ENCODE measurements around the gene ADAMTS14. TPM values are rescaled to one million over a fixed set of nuclear protein-coding genes. Genes with fewer than 3 reads are reported as not detected.

Gene ADAMTS14
- total RNA-seq, 4 donors from 2014 or later = 4.2 to 12.1 (median 7.4) TPM

- no peak for DNase-seq (ENCODE audit: low spot score in 2 of 2)
- no peak for TF ChIP-seq POLR2A (IDR thresholded peaks at IDR 0.05)
- no peak for TF ChIP-seq EP300 (IDR thresholded peaks at IDR 0.05)
- TF ChIP-seq, protein P1, sequence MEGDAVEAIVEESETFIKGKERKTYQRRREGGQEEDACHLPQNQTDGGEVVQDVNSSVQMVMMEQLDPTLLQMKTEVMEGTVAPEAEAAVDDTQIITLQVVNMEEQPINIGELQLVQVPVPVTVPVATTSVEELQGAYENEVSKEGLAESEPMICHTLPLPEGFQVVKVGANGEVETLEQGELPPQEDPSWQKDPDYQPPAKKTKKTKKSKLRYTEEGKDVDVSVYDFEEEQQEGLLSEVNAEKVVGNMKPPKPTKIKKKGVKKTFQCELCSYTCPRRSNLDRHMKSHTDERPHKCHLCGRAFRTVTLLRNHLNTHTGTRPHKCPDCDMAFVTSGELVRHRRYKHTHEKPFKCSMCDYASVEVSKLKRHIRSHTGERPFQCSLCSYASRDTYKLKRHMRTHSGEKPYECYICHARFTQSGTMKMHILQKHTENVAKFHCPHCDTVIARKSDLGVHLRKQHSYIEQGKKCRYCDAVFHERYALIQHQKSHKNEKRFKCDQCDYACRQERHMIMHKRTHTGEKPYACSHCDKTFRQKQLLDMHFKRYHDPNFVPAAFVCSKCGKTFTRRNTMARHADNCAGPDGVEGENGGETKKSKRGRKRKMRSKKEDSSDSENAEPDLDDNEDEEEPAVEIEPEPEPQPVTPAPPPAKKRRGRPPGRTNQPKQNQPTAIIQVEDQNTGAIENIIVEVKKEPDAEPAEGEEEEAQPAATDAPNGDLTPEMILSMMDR (IDR thresholded peaks at IDR 0.05) = no peak
- H3K27me3 ChIP-seq = no peaks in the 10 kb centered on the region
- H3K4me3 ChIP-seq = no peak overlapping the region
- no peaks in the 10 kb centered on the region for H3K36me3 ChIP-seq
- no peaks in the 10 kb centered on the region for H3K9me3 ChIP-seq
- no peak overlapping the region for H3K27ac ChIP-seq
- no peaks in the 10 kb centered on the region for H3K4me1 ChIP-seq
- 82 to 87% methylated on average over 3 of the region's 3 CpGs for WGBS, 2 donors
Observed at GRCh38 chr10:70807556-70807955, 135.2 kb downstream of the ADAMTS14 start.

GRCh38 chr10:70809011-70809611, 136.8 kb downstream of the ADAMTS14 start:
- H3K4me3 ChIP-seq = no peak overlapping the region
- no peaks in the 10 kb centered on the region for H3K4me1 ChIP-seq
- no peak overlapping the region for H3K27ac ChIP-seq
- no peaks in the 10 kb centered on the region for H3K27me3 ChIP-seq
- WGBS, 2 donors = 74 to 85% methylated on average over 6 of the region's 6 CpGs
- no peaks in the 10 kb centered on the region for H3K36me3 ChIP-seq
- TF ChIP-seq, protein P1 (IDR thresholded peaks at IDR 0.05) = no peak
- TF ChIP-seq EP300 (IDR thresholded peaks at IDR 0.05) (no peak), POLR2A (IDR thresholded peaks at IDR 0.05) (no peak)
- DNase-seq (ENCODE audit: low spot score in 2 of 2) = no peak
- H3K9me3 ChIP-seq = no peaks in the 10 kb centered on the region

GRCh38 chr10:70809726-70810125, 137.4 kb downstream of the ADAMTS14 start:
- no peak for DNase-seq (ENCODE audit: low spot score in 2 of 2)
- TF ChIP-seq EP300 (IDR thresholded peaks at IDR 0.05) (no peak), POLR2A (IDR thresholded peaks at IDR 0.05) (no peak)
- TF ChIP-seq, protein P1 (IDR thresholded peaks at IDR 0.05) = no peak
- Histone ChIP-seq H3K27me3 (no peaks in the 10 kb centered on the region), H3K4me3 (no peak overlapping the region), H3K36me3 (no peaks in the 10 kb centered on the region), H3K4me1 (no peaks in the 10 kb centered on the region), H3K27ac (no peak overlapping the region), H3K9me3 (no peaks in the 10 kb centered on the region)
- 27 to 63% methylated on average over 2 of the region's 2 CpGs for WGBS, 2 donors

DNA sequence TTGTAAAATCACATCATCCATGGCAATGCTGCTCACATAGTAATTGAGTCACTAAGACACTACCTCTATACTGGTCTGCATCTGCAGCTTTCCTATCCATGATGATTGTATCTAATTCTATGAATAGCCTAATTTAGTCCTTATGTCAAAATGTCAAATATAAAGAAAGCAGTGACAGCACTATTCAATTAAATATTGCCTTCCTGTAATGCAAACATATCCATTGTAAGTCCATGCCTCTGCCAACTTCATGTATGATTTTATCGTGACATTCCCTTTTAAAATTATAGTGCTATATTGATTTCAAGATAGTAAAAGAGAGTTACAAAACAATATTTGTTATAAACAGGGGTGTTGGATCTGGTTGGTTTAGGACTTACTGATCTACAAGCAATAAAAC, 138.7 kb downstream of the ADAMTS14 start:
- no peaks in the 10 kb centered on the region for H3K27me3 ChIP-seq
- no peak for DNase-seq (ENCODE audit: low spot score in 2 of 2)
- H3K4me1 ChIP-seq = peaks cover 0 to 6% (median 0%) of the 10 kb centered on the region in 4 donors
- TF ChIP-seq, protein P1 (IDR thresholded peaks at IDR 0.05) = no peak
- TF ChIP-seq POLR2A (IDR thresholded peaks at IDR 0.05) = no peak
- no peak for TF ChIP-seq EP300 (IDR thresholded peaks at IDR 0.05)
- 2 to 32% methylated on average over 1 of the region's 1 CpG for WGBS, 2 donors
- H3K36me3 ChIP-seq = no peaks in the 10 kb centered on the region
- no peak overlapping the region for H3K4me3 ChIP-seq
- no peak overlapping the region for H3K27ac ChIP-seq
- H3K9me3 ChIP-seq = no peaks in the 10 kb centered on the region

- Histone ChIP-seq H3K36me3 (no peaks in the 10 kb centered on the region), H3K27me3 (no peaks in the 10 kb centered on the region), H3K9me3 (no peaks in the 10 kb centered on the region), H3K4me1 (peaks cover 0 to 10% (median 2%) of the 10 kb centered on the region in 4 donors), H3K27ac (no peak overlapping the region), H3K4me3 (no peak overlapping the region)
- TF ChIP-seq, protein P1 (IDR thresholded peaks at IDR 0.05) = no peak
- TF ChIP-seq EP300 (IDR thresholded peaks at IDR 0.05) = no peak
- TF ChIP-seq POLR2A (IDR thresholded peaks at IDR 0.05) = no peak
- no peak for DNase-seq (ENCODE audit: low spot score in 2 of 2)
- 52 to 59% methylated on average over 3 of the region's 3 CpGs for WGBS, 2 donors
Observed at GRCh38 chr10:70811881-70812280, 139.6 kb downstream of the ADAMTS14 start.

Small RNA genes within 50 kb of the gene (small RNA-seq; reads per million reads assigned to genes)
- gene RPS26P40 = not detected

Other genes with a start within 250 kb of the ADAMTS14 start
- gene NODAL, start 230.8 kb upstream of the ADAMTS14 start, total RNA-seq = not detected
- gene PALD1, start 193.7 kb upstream of the ADAMTS14 start, total RNA-seq = 10 to 100 TPM in 2 of 4 donors, 1 to 10 TPM in 2; 5.4 to 10.9 (median 9.2) TPM
- 1 to 10 TPM in 3 of 4 donors, under 1 TPM in 1; 0.87 to 6.6 (median 3.7) TPM for gene PRF1, start 69.8 kb upstream of the ADAMTS14 start, total RNA-seq
- gene TBATA, start 112.9 kb downstream of the ADAMTS14 start, total RNA-seq = not detected
- gene SGPL1, start 143.4 kb downstream of the ADAMTS14 start, total RNA-seq = 10 to 100 TPM; 21.1 to 31.0 (median 24.5) TPM
- 10 to 100 TPM; 32.2 to 57.7 (median 39.1) TPM for gene PCBD1, start 216.1 kb downstream of the ADAMTS14 start, total RNA-seq

Data from tibial nerve (tissue), 4 donors.